ENCODE measurements around the gene STOX2. TPM values are rescaled to one million over a fixed set of nuclear protein-coding genes. Genes with fewer than 3 reads are reported as not detected.

Gene STOX2
- total and polyA plus RNA-seq, 2 of the 8 experiments (the other 6 are each of a cell fraction or from before 2014, with no cell fraction given), result 5.5 to 20.0 TPM

GRCh38 chr4:183989461-183989860 is 84.4 kb downstream of the STOX2 start:
- H2BK15ac ChIP-seq (ENCODE audit: low read length), result no peak overlapping the region; the same call in 1 of the 2 replicates
- no peak overlapping the region for H4K5ac ChIP-seq (ENCODE audit: insufficient read length, low read depth, low read length)
- no peaks in the 10 kb centered on the region for H3K79me2 ChIP-seq (ENCODE audit: control insufficient read depth in 1 of 2, insufficient read depth in 2 of 2, low read length in 2 of 2)
- no peak overlapping the region for H2AFZ ChIP-seq (ENCODE audit: low read length)
- FAIRE-seq, result no peak
- no peak overlapping the region for H3K18ac ChIP-seq (ENCODE audit: extremely low read depth, low read length)
- H4K91ac ChIP-seq (replicated peaks; ENCODE audit: insufficient read length, low read length), result no peak overlapping the region
- no peaks in the 10 kb centered on the region for H4K20me1 ChIP-seq (replicated peaks in 1 of 2; ENCODE audit: control insufficient read depth in 1 of 2, insufficient read depth in 2 of 2, low read length in 2 of 2)
- H3K9me3 ChIP-seq (ENCODE audit: insufficient read depth in 2 of 2, low read depth in 1 of 2, low read length in 1 of 2), result no peaks in the 10 kb centered on the region
- no peak overlapping the region for H3K23ac ChIP-seq (ENCODE audit: insufficient read length)
- no peaks in the 10 kb centered on the region for H3K36me3 ChIP-seq (ENCODE audit: control insufficient read depth in 2 of 4, insufficient read depth in 4 of 4, low read length in 3 of 4)
- peaks cover 0 to 7% (median 2%) of the 10 kb centered on the region in 4 experiments; a peak in 3 of 7 replicates for H3K27me3 ChIP-seq (replicated peaks in 1 of 4; ENCODE audit: control insufficient read depth in 3 of 4, extremely low read depth in 1 of 4, insufficient read depth in 3 of 4, low read length in 3 of 4)
- no peak overlapping the region for H2BK12ac ChIP-seq (ENCODE audit: low read depth, low read length)
- H3K56ac ChIP-seq (replicated peaks; ENCODE audit: insufficient read length, low read depth, low read length), result no peak overlapping the region
- H3K9ac ChIP-seq (replicated peaks in 1 of 4; ENCODE audit: extremely low read depth in 1 of 4, low read depth in 3 of 4, low read length in 3 of 4), result no peak overlapping the region
- WGBS, 2 experiments (ENCODE audit: extremely low coverage in 1 of 2, insufficient coverage in 1 of 2, insufficient read length in 1 of 2, insufficient replicate concordance in 2 of 2, low coverage in 1 of 2, low lambda C conversion rate in 2 of 2, missing lambda C conversion rate in 1 of 2), result 83% methylated on average over 6 of the region's 6 CpGs; no CpG with 5 or more reads in 1 of the 2 experiments
- no peak overlapping the region for H3K4ac ChIP-seq (replicated peaks; ENCODE audit: insufficient read length, low read depth, low read length)
- no peak overlapping the region for H3K4me2 ChIP-seq (ENCODE audit: insufficient read depth in 1 of 2, low read depth in 2 of 2, low read length in 2 of 2)
- H3K4me1 ChIP-seq (replicated peaks in 1 of 4; ENCODE audit: control insufficient read depth in 3 of 4, insufficient read depth in 4 of 4, low read length in 3 of 4), result peaks cover 3 to 18% (median 11%) of the 10 kb centered on the region in 4 experiments
- peaks cover 3% of the 10 kb centered on the region; the same call in 1 of the 2 replicates for H3K79me1 ChIP-seq (ENCODE audit: low read depth, low read length)
- no peaks in the 10 kb centered on the region for H3K23me2 ChIP-seq (ENCODE audit: low read depth, low read length)
- H2BK20ac ChIP-seq (ENCODE audit: low read length), result no peak overlapping the region
- H2AK5ac ChIP-seq (ENCODE audit: low read depth, low read length), result no peak overlapping the region
- H3K4me3 ChIP-seq (ENCODE audit: extremely low read depth in 1 of 4, insufficient read depth in 2 of 4, low read depth in 3 of 4, low read length in 4 of 4), result no peak overlapping the region
- no peak overlapping the region for H3K14ac ChIP-seq (ENCODE audit: insufficient read length)
- ChIA-PET POLR2A (ENCODE audit: partially characterized antibody) (interaction anchor here (0.6 kb wide), 1 partner anchor 42 kb away, joined by 4 read pairs; no protein-coding TSS in a partner anchor), CTCF (ENCODE audit: partially characterized antibody) (interaction anchor here (1.0 to 1.2 kb wide), 2 partner anchors 149 to 182 kb away, joined by 3 to 4 read pairs; no protein-coding TSS in a partner anchor)
- H2BK5ac ChIP-seq (ENCODE audit: low read depth, low read length), result no peak overlapping the region
- no peak overlapping the region for H3K27ac ChIP-seq (ENCODE audit: low read depth, low read length)
- H2BK120ac ChIP-seq (replicated peaks; ENCODE audit: low read depth, low read length), result no peak overlapping the region
- H4K8ac ChIP-seq (ENCODE audit: extremely low read depth, insufficient read depth, low read length), result no peak overlapping the region
- DNase-seq (ENCODE audit: low read depth in 1 of 2, low spot score in 2 of 2), result no peak
- TF ChIP-seq RFX5 (IDR thresholded peaks at IDR 0.05; ENCODE audit: borderline replicate concordance, low read depth, low read length) (no peak), BCL11A (IDR thresholded peaks at IDR 0.05; ENCODE audit: low read depth in 2 of 2, low read length in 2 of 2) (no peak), POLR2AphosphoS5 (IDR thresholded peaks at IDR 0.05; ENCODE audit: low read depth, low read length) (no peak), JUN (IDR thresholded peaks at IDR 0.05; ENCODE audit: low read depth, low read length) (no peak), RAD21 (IDR thresholded peaks at IDR 0.05 in 1 of 2, conservative IDR thresholded peaks at IDR 0.05 in 1 of 2; ENCODE audit: low read depth in 2 of 2, low read length in 2 of 2) (no peak), USF2 (IDR thresholded peaks at IDR 0.05; ENCODE audit: low read length) (no peak), MAFK (IDR thresholded peaks at IDR 0.05; ENCODE audit: low read depth, low read length) (no peak), NRF1 (IDR thresholded peaks at IDR 0.05; ENCODE audit: low read depth, low read length) (no peak), POU5F1 (IDR thresholded peaks at IDR 0.05; ENCODE audit: low read depth, low read length) (no peak), FOSL1 (IDR thresholded peaks at IDR 0.05; ENCODE audit: insufficient read depth, low read depth, low read length) (no peak), KDM1A (IDR thresholded peaks at IDR 0.05; ENCODE audit: borderline replicate concordance, low read length) (no peak), CEBPB (IDR thresholded peaks at IDR 0.05; ENCODE audit: low read depth, low read length) (no peak)
